RPMI7951 (cell line): ENCODE measurements around the gene SEMA5A. TPM values are rescaled to one million over a fixed set of nuclear protein-coding genes. Genes with fewer than 3 reads are reported as not detected.

ENCODE experiments used
- DNase-seq: peaks from one replicate; pipeline ENCODE4 v3.0.0-alpha.2; 2012; ENCODE audit warnings: low read depth
- total RNA-seq: library from RNA; depleted of rRNA; stranded (reverse); fragments of >200 nt; shearing (Covaris generic); gene quantifications from 2 replicates; pipeline ENCODE4 v1.2.3, GENCODE V29; 2014

Gene SEMA5A
- total RNA-seq, 1 experiment from 2014 or later, result 14.3 TPM

GRCh38 chr5:9547122-9547947 is 1.5 kb upstream of the SEMA5A start:
- peak; percentile 80 for DNase-seq

- no peak for DNase-seq
Measured at GRCh38 chr5:9545136-9545991, 511 bp downstream of the SEMA5A start.

GRCh38 chr5:9544502-9545135 is 1.3 kb downstream of the SEMA5A start:
- peak; percentile 80 for DNase-seq

- no peak for DNase-seq
Measured at GRCh38 chr5:9544056-9544455, 1.8 kb downstream of the SEMA5A start.

GRCh38 chr5:9543311-9543920 is 2.5 kb downstream of the SEMA5A start:
- no peak for DNase-seq

GRCh38 chr5:9540791-9541190 is 5.1 kb downstream of the SEMA5A start:
- no peak for DNase-seq

- no peak for DNase-seq
Measured at GRCh38 chr5:9538504-9538903, 7.4 kb downstream of the SEMA5A start.

- no peak for DNase-seq
Measured at GRCh38 chr5:9537223-9538141, 8.4 kb downstream of the SEMA5A start.

- no peak for DNase-seq
Measured at GRCh38 chr5:9536717-9537116, 9.2 kb downstream of the SEMA5A start.

- no peak for DNase-seq
Measured at GRCh38 chr5:9534881-9535517, 10.9 kb downstream of the SEMA5A start.

- DNase-seq, result peak; percentile 42
Measured at GRCh38 chr5:9533562-9534364, 12.1 kb downstream of the SEMA5A start.

GRCh38 chr5:9533096-9533495 is 12.8 kb downstream of the SEMA5A start:
- DNase-seq, result no peak

- no peak for DNase-seq
Measured at GRCh38 chr5:9529513-9529912, 16.4 kb downstream of the SEMA5A start.

GRCh38 chr5:9529041-9529480 is 16.8 kb downstream of the SEMA5A start:
- no peak for DNase-seq

- DNase-seq, result no peak
Measured at GRCh38 chr5:9524941-9525340, 20.9 kb downstream of the SEMA5A start.

- DNase-seq, result peak; percentile 61
Measured at GRCh38 chr5:9523090-9523823, 22.6 kb downstream of the SEMA5A start.

GRCh38 chr5:9519537-9519936 is 26.3 kb downstream of the SEMA5A start:
- DNase-seq, result peak; percentile 35

GRCh38 chr5:9516591-9516990 is 29.3 kb downstream of the SEMA5A start:
- no peak for DNase-seq

GRCh38 chr5:9515436-9515835 is 30.4 kb downstream of the SEMA5A start:
- no peak for DNase-seq
